Measurements from ENCODE around the gene FGR. TPM values are rescaled to one million over a fixed set of nuclear protein-coding genes. Genes with fewer than 3 reads are reported as not detected.
"Not testable (repeated sequence)": the region's sequence is repeated elsewhere in the genome, so short reads cannot be mapped to it uniquely, and the experiment has no call there.

Gene FGR
- polyA plus RNA-seq, 1 donor = 1.4 TPM

DNA sequence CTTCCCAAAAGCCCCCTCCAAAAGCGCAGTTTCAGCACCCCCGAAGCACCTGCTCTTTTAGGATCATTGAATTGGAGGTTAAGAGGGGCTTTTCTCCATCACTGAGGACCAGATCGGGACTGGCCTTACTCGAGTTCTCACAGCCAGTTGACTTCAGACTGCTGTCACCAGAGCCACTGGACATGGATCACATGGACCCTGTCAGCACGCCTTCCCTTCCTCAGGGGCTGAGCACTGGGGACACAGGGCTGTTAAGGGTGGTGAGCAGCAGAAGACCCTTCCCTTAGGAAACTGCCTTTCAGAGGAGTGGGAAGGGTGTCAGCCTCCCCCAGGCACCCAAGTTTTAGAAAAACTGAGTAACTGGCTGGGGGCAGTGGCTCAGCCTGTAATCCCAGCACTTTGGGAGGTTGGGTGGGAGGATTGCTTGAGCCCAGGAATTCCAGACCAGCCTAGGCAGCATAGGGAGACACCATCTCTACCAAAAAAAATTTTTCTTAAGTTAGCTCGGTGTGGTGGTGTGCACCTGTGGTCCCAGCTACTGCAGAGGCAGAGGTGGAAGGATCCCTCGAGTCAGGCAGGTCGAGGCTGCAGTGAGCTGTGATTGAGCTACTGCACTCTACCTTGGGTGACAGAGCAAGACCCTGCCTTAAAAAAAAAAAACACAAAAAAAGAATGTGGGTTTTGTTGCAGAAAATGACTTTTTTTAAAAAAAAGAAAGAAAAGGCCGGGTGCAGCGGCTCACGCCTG, 584 bp upstream of the FGR start:
- DNase-seq (ENCODE audit: low read depth) = no peak

DNA sequence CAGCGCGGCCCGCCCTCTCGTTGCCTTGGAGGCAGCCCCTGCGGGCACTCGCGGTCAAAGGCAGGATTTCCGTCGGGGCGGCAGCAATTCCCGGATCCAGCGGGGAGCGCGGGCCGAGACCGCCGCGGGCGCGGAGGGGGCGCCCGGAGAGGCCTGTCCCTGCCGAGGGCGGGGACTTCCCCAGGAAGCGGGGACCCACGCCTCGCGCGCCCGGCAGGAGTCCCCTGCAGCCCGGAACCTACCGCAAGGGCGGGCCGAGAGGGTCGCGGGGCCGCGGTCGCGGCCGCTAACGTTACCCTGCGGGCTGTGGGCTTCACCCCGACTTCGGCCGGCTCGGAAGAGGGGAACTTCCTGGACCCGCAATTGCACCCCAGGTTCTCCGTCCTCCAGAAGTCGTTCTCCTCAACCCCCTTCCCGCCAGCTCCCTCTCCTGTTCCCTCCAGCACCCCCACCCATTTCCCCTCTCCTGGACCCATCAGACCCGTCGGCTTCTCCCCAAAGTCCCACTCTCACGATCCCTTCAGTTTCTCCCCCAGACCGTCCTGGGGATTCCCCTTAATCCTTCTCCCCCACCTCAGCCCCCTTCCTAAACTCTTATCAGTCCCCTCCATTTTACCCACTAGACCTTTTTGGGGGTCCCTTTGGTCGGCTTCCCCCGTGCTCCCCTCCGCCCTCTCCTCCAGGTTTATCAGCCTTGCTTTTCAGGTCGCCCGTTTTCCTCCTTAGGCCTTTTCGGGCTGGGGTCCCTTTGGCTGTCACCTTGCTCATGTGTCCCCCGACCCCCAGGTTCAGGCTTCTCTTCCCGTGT, 604 bp downstream of the FGR start:
- DNase-seq (ENCODE audit: low read depth) = no peak

DNA sequence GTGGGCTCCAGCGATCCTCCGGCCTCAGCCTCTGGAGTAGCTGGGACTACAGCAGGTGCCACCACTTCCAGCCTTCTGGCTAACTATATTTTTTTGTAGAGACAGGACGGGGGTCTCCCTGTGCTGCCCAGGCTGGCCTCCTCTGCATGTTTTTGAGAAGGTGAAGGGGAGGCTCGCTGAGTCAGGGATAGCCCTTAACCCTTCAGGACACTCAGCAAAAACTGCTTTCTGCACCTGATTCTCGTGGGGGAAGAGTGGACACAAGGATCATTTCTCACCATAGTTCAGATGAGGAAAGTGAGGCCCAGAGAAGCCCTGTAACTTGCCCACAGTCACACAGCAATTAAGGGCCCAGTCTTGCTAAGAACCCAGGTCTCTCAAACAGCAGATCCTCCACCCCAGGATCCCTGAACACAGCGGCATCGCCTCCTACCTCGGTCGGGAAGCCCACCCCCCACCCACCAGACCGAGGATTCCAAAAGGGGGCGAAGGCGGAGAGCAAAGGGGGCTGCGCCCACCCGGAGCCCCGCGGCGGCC, 1.3 kb downstream of the FGR start:
- DNase-seq (ENCODE audit: low read depth) = no peak

DNA sequence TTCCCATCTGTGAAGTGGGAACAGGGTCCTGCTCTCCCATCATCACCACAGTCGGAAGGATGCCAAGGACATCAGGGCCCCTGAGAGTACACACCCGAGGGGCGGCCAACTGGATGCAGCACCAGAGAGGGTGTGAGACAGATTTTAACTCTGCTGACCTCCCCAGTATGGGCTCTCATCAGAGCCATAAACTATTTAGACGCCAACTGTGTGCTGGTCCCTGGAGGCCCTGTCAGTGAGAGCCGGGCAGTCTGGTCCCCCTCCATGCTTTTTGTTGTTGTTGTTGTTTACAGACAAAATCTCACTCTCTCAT, 1.7 kb downstream of the FGR start:
- no peak for DNase-seq (ENCODE audit: low read depth)

DNA sequence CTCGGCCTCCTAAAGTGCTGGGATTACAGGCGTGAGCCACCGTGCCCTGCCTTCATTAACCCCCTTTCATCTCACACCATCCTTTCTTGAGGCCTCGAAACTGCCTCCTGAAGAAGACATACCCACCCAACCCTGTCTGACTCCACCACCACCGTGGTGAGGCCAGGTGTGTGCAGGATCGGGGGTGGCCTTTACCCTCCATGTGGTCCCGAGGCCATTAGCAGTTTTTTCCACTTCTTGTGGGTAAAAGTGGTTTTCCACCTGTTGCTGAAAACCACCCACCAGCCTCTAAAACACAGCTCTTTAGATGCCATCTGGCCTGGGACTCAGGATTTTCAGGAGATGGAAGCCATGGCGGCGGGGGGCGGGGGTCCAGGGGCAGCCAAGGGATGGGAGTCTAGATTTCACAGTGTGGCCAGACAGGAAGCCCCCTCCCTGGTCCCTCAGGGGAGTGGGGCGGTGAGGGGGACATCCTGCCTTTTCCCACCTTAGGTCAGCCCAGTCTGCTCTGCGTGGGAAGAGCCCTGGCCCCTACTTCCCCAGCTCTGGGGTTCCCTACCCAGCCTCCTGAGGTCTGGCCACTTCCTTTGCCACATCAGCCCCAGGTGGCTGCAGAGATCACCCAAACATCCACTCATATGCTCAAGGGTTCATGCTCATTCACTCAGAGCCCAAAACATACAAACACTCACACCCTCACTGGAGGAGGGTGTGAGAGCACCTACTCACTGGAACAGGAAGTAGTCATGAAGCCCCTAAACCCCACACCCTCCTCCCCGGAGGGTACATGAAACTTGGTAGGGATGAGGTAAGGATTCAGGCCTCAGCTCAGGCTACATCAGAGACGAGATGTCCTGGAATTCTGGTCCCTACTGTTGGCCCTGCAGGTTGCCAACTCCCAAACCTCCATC, 2.3 kb downstream of the FGR start:
- DNase-seq (ENCODE audit: low read depth) = no peak

DNA sequence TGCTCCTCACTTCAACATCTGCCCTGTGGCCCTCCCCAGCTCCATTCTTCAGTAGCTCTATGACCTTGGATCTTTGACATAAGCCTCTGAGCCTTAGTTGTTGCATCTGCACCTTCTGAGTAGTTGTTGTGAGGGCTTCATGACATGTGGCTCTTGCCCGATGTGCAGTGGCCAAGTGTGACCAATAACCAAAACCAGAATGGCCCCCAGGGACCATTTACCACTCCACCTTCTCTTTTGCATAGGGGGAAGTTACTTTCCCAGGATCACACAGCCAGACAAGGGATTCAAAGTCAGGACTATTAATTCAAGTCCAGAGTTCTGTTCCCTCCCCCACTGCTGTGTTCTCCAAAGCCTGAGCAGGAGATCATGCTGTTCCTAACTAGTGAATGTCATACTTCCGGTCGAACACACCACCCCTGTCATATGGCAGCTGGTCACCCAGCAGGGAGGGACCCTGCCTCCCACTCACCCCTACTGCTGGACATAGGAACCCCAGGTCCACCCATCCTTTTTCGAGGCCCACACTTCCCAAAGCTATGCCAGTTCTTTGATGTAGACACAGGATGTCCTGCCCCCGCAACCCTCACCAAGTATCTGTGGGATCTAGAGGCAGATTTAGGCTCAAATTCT, 4.0 kb downstream of the FGR start:
- DNase-seq (ENCODE audit: low read depth) = no peak

DNA sequence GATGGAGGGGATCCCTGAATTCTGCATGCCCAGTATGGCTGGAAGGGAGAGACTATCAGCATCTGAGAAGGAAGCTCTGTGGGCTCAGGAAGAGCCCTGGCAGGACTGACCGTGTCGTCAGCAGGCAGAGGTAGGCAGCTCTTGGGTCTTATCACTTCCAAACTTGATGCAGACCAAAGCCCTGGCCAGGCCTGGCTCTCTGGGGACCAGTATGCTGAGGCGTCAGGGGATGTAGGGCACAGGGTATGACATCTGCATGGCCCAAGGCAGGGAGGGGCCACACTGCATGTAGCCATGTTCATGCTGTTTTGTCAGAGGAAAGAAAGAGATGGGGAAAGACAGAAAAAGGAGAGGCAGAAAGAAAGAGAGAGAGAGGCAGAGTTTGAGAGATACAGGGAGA, 6.3 kb downstream of the FGR start:
- DNase-seq (ENCODE audit: low read depth) = no peak

DNA sequence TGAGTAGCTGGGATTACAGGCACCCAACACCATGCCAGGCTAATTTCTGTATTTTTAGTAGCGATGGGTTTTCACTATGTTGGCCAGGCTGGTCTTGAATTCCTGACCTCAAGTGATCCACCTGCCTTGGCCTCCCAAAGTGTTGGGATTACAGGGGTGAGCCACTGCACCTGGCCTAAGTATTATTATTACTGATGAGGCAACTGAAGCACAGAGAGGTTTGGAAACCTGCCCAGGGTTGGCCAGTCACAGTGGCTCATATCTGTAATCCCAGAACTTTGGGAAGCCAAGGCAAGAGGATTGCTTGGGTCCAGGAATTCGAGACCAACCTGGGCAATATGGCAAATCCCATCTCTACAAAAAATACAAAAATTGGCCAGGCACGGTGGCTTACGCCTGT, 7.3 kb downstream of the FGR start:
- not testable (repeated sequence) for DNase-seq (ENCODE audit: low read depth)

DNA sequence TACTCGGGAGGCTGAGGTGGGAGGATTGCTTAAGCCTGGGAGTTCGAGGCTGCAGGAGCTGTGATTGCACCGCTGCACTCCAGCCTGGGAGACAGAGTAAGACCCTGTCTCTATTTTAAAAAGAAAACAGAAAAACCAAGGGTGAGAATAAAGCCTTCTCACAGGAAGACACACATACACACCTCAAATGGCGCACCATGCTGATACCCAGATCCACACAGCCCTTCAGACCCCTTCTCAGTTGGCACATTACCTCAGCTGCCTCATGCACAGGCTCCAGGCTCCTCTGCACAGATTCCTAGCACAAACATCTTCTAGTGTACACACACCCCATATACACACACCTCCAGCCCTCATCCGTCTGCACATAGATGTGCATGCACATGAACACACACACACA, 7.9 kb downstream of the FGR start:
- no peak for DNase-seq (ENCODE audit: low read depth)

DNA sequence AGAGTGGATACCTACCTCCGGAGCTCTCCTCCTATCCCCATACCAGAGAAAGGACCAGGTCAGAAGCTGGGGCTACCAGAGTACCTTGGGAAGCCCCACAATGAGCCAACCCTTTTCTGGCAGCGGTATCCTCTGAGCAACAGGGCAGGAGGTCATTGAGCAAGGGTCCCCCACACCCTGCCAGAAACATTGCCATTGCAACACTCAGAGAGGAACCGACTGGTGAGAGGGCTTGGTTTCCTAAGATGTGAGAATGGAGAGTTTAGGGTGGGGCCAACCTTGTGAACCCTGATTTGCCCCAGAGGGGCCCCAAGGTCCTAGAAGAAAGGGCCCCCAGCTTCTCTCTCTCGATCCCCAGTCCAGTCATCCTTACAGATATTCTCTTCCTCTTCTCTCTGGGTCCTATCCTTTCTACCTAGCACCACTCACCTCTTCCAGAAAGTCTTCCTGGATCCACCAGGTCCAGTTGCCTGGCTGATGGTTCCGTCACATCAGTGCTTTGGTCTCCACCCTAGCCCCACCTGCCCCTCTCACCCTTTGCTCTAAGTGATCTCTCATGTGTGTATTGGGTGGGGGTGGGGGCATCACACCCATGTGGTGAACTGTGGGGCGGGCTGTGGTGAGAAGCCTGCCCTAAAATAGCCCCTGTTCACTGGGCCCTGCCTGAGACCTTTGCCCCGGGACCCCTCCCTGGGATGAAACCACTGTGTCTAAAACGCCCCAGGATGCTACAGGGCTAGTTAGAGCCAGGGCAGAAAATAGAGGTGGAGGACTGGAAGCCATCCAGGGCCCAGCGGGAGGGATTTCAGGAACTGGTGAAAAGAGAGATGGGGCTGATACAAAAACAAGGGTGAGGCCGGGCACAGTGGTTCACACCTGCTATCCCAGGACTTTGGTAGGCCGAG, 8.7 kb downstream of the FGR start:
- no peak for DNase-seq (ENCODE audit: low read depth)

DNA sequence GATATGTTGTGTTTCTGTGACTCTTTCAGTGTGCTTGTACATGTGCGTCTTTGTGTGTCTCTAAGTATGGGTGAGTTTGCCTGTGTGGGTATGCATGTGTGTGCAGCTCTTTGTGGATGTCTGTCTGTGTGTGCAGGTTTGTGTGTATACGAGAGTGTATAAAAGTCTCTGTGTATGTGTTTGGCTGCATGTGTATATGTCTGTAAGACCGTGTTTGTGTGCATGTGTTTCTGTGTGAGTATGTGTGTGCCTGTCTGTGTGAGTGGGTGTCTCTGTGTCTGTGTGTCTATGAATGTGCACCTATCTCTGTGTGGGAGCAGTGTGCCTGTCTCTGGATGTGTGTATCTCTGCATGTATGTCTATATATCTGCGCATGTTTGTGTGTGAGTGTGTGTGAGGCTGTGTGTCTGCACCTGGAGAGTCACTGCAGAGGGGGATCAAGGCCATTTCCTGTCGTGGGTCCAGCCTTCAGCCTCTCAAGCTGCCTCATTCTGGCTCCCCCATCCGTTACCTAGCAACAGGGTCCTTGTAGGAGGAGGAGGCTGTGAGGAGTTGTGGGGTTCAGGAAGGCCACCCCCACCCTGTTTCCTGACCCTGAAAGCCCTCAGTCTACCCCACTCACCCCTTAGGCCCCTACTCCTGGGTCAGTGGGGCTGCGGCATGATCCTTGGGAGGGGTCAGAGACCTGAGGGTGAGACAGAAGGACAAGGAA, 10.4 kb downstream of the FGR start:
- no peak for DNase-seq (ENCODE audit: low read depth)

DNA sequence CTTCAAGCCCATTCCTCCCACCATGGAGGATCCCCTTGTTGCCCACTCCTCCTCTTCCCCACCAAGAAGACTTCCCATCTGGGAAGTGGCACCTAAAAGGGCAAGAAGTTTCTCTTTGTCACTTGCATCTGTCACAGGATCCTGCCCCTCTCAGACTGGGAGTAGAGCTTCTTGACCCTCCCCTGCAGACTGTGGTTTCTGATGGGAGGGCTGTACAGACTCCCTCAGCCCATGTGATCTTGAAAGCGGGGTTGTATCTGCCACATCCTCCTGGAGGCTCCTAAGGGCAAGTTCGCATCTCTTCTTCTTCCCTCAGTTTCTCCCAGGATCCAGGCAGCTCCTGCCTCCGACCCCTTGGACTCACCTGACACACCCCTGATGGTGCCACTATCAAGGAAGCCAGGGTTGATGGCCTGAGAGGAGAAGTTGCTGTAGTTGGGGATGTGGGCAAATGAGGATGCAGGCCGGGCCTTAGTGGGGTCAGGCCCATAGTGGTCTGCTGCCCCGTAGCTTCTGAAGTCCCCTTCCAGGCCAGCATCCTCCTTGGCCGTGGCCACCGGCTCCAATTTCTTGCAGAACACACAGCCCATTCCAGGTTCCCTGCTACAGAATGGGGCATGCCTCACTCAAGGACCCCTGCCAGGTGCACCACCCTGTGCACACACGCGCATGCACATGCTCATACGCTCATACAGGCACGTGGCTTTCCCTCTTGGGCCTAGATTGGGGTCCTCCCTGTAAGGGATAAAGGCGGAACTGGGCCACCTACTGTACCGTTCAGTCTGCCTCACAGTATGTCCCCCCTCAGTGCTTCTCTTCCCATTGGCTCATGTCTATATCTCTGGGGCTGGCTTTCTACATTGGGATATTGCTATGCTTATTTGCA, 11.4 kb downstream of the FGR start:
- no peak for DNase-seq (ENCODE audit: low read depth)

DNA sequence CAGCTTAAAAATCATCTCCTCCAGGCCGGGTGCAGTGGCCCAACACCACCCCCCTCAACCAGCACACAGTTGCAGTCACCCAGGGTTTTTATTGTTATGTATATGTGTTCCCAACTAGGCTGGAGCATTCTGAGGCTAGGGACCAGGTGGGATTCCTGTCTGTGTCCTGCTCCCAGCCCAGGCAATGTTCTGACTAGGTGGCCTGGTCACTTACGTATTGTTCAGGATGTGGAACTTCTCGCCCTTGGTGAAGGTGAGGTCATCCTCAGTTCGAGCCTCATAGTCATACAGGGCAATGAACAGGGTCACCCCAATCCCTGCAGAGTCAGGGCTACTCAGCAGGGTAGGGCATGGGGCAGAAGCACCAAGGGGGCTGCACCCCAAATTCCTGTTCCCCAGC, 12.2 kb downstream of the FGR start:
- no peak for DNase-seq (ENCODE audit: low read depth)

DNA sequence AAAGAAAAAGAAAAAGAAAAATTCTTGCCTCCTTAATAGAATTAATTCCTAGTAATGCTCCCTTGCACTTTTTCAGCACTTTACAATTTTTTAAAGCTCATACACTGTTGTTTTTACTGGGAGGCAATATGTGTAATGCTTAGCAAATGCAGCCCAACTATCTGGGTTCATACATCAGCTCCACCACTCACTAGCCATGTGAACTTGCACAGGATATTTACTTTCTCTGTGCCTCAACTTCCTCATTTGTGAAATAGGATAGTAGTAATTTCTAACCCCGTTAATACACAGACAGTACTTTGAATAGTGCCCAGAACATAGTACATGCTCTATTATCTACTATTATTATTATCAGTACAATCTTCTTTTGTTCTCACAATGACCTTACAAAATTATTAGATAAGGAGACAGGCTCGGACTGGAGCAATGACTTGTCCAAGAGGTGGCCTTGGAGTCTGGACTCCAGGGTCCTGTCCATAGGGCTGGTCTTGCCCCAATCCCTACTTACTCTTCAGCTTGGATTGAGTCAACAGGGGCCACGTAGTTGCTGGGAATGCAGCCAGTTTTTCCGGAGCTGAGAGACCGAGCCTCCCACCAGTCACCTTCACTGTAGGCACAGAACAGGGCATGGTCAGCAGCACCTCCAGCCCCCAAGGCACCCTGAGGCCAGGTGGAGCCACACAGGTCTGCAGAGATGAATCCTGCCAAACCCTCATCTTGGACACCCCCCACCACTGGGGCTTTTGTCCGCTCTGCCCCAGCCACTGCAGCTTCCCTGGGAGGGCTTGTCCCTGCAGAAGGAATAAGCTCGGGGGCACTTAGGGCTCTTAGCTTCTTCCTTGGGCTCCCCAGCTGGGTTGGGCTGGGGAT, 13.7 kb downstream of the FGR start:
- DNase-seq (ENCODE audit: low read depth) = no peak

DNA sequence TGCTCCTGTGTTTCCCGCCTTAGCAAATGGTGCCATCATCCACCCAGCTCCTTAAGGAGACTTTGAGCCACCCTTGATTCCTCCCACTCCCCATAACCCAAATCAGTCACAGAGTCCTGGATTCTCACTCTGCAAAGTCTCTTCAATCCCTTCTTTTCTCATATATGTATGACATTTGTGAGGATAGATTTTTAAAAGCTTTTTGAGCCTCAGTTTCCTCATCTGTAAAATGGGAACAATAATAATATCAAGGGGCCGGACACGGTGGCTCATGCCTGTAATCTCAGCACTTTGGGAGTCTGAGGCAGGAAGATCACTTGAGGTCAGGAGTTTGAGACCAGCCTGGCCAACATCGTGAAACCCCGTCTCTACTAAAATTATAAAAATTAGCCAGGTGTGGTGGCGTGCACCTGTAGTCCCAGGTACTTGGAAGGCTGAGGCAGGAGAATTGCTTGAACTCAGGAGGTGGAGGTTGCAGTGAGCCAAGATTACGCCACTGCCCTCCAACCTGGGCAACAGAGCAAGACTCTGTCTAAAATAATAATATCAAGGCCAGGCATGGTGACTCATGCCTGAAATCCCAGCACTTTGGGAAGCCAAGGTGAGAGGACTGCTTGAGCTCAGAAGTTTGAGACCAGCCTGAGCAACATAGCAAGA, 15.1 kb downstream of the FGR start:
- DNase-seq (ENCODE audit: low read depth) = not testable (repeated sequence)

DNA sequence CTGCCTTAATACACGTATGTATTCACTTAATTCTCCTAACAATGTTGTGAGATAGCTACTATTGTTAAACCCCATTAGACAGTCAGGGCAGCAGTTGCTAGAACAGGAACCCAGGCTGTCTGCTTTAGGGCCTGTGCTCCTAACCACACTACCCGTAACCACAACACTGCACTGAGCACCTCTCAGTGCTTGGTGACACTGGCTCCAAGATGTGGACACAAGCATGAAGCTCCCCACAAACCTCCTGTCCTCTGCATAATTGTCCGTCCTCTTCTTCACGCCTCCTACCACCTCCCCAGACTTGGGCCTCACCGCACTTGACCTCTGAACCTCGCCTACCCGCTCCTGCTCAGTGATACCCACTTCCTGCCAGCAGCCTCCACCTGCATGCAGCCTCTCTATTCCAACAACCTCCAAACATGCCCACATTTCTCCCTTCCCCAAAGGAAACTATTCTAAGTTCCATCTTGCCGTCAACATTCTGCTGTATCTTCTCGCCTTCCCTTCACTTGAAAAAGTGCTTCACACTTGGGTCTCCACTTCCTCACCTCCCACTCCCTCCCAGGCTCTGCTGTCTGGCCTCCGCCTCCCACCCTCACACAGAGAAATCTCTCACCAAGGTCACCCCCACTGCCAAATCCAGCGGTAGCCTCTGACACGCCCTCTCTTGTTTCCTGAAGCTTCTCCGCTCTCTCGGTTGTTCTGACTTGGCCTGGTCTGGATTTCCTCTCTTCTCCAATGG, 16.5 kb downstream of the FGR start:
- no peak for DNase-seq (ENCODE audit: low read depth)

DNA sequence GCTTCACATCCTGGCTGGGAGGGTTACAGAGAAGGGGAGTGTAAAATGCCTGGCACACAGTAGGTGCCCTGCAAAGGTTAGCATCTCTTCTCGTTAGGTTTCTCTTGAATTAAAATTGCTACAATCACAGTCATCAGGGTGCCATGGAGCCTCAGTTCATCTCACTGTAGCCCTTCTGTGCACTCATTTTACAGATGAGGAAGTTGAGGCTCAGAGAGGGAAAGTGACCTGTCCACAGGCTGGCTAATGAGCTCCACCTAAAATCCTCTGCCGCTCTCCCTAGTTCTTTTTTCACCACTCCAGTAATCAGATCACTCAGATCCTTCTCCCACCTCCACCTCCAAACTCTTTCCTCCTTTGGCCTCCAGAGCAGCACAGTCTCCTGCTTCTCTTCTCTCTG, 17.6 kb downstream of the FGR start:
- DNase-seq (ENCODE audit: low read depth) = no peak
